Measurements from ENCODE around the gene TRMT44.
"Not testable (repeated sequence)": the region's sequence is repeated elsewhere in the genome, so short reads cannot be mapped to it uniquely, and the experiment has no call there.

TRMT44 gene

DNA sequence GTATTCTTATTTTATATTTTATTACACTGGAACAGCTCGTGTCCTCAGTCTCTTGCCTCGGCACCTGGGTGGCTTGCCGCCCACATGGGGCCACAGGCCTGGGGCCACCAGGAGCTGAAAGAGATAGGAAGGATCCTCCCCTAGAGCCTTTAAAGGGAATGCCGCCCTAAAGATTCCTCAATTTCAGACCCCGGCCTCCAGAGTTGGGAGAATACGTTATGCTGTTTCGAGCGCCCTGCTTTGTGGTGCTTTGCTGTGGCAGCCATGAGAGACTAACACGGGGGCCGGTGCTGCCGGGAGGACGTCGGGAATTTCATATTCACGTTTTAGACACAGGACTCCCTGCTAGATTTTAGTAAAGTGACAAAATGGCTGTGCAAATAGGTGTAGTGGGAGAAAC, 33.3 kb upstream of the TRMT44 start:
- DNase-seq (ENCODE audit: low read depth) = no peak

- no peak for DNase-seq (ENCODE audit: low read depth)
Measured at GRCh38 chr4:8407756-8408155, 32.8 kb upstream of the TRMT44 start.

GRCh38 chr4:8409264-8410065, 31.1 kb upstream of the TRMT44 start:
- no peak for DNase-seq (ENCODE audit: low read depth)

GRCh38 chr4:8410066-8410625, 30.4 kb upstream of the TRMT44 start:
- no peak for DNase-seq (ENCODE audit: low read depth)

GRCh38 chr4:8410641-8411271, 29.8 kb upstream of the TRMT44 start:
- DNase-seq (ENCODE audit: low read depth) = no peak

DNA sequence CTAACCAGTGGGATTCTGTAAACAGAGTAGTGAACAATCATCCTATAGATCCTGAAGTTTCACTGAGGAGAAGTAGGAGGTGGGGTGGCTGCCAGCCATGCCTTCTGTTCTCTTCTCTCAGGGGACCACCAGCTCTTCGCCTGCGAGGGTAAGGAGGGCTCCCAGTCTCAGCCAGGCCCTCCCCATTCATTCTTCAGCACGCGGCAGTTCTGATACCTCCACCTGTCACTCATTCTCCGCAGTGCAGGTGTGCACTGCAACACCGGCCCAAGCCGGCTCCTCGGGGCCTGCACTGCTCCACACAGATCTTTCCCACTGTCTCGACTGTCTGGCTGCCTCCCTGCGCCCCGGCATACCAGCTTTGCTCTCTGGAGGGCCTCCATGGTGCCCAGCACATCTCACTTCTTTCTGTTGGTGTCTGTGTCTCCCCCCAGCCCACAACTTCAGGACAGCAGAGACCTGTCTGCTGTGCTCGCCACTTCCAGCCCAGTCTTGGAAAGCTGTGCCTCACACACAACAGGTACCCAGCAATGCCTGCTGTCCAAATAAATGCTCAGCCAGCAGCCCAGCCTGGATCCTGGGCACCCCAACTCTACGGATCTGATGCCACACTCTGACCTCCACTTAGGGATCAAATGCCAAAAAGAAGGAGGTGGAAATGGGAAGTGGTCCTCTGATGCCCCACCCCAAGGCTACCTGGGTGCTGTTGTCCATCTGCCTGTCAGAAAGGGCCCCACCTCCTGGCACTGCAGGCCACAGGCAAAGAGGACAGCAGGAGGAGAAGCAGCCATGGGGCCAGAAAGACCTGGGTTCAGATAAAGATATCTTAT, 29.0 kb upstream of the TRMT44 start:
- no peak for DNase-seq (ENCODE audit: low read depth)

- no peak for DNase-seq (ENCODE audit: low read depth)
Measured at GRCh38 chr4:8412288-8412687, 28.3 kb upstream of the TRMT44 start.

GRCh38 chr4:8414377-8414776, 26.2 kb upstream of the TRMT44 start:
- no peak for DNase-seq (ENCODE audit: low read depth)

GRCh38 chr4:8417071-8417614, 23.4 kb upstream of the TRMT44 start:
- no peak for DNase-seq (ENCODE audit: low read depth)

GRCh38 chr4:8419222-8420041, 21.1 kb upstream of the TRMT44 start:
- DNase-seq (ENCODE audit: low read depth) = no peak

DNA sequence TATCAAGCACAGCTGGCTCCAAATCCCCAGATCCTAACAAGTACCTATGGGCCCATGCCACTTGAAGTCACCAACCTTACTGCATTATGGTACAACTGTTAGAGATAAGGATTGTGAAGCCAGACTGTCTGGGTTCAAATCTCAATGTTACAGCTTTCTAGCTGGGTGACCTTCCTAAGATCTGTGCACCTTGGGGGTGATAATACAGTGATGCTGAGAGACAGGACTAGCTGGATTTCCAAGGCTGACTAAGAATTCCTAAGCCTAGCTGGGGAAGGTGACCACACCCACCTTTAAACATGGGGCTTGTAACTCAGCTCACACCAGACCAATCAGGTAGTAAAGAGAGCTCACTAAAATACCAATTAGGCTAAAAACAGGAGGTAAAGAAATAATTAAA, 20.4 kb upstream of the TRMT44 start:
- not testable (repeated sequence) for DNase-seq (ENCODE audit: low read depth)

DNA sequence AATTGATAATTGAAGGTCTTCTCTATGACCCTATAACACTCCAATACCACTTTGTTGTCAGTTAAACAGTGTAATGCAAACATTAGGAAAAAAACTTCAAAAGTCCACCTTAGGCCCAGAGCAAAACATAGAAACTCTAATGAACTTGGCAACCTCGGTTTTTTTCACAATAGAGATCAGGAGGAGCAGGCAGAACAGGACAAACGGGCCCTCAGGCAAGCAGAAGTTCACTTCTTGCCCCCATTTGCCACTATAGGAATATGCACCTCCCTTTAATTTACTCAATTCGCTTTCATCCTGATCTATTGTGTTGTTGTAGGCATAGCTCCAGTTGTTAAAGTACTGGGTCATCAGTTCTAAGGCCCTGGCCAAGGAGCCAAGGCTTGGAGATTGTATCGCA, 18.2 kb upstream of the TRMT44 start:
- DNase-seq (ENCODE audit: low read depth) = no peak

DNA sequence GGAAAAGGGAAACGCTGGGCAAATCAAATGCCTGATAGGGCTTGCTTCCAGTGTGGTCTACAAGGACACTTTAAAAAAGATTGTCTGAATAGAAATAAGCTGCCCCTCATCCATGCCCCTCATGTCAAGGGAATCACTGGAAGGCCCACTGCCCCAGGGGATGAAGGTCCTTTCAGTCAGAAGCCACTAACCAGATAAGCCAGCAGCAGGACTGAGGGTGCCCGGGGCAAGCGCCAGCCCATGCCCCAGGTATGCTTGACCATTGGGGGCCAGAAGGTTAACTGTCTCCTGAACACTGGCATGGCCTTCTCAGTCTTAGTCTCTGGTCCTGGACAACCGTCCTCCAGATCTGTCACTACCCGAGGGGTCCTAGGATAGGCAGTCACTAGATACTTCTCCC, 17.8 kb upstream of the TRMT44 start:
- DNase-seq (ENCODE audit: low read depth) = no peak

DNA sequence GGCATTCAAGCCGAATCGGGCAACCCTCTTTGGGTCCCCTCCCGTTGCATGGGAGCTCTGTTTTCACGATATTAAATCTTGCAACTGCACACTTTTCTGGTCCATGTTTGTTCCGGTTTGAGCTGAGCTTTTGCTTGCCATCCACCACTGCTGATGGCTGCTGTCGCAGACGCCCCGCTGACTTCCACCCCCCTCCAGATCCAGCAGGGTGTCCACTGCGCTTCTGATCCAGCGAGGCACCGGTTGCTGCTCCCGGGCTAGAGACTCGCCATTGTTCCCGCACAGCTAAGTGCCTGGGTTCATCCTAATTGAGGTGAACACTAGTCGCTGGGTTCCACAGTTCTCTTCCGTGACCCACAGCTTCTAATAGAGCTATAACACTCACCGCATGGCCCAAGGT, 13.3 kb upstream of the TRMT44 start:
- DNase-seq (ENCODE audit: low read depth) = no peak

DNA sequence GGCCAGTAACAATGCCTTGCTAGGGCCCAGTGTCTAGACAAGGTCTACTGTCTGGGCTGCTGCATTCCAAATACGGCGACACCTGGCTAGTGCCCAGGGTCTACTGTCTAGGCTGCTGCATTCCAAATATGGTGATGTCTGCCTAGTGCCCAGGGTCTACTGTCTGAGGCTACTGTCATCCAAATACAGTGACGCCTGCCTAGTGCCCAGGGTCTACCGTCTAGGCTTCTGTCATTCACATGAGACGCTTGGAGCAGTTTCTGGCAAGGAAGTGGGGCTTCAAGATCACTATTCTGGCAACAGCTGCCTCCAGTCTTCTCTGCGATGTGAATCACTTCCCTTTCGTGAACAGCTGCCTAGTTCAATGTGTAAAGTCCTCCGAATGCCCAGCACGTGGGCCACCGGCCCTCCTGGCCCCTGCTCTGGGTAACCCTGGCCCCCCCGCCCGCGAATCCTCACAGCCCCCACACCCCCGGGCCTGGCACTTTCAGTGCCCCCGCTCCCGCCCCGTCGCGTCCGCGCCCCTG, 12.8 kb upstream of the TRMT44 start:
- DNase-seq (ENCODE audit: low read depth) = no peak

- DNase-seq (ENCODE audit: low read depth) = peak; percentile 69
Measured at GRCh38 chr4:8428288-8429097, 12.1 kb upstream of the TRMT44 start.

DNA sequence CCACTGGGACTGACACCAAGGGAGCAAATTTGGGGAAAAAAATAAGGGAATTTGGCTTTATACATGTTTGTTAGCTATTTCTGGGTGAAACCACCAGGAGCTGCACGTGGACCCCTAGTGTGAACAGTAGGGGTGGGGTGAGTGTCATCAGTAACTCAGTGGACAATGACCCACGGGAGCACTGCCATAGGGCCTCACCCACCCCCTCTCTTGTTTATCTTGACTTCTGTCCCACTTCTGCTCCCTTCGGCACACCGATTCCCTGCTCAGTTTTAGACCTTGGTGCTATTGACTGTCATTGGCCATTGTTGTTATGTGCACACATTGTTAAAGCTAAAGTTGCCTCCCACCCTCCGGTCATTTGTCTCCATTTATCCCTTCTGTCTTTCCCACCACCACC, 9.0 kb upstream of the TRMT44 start:
- no peak for DNase-seq (ENCODE audit: low read depth)

DNA sequence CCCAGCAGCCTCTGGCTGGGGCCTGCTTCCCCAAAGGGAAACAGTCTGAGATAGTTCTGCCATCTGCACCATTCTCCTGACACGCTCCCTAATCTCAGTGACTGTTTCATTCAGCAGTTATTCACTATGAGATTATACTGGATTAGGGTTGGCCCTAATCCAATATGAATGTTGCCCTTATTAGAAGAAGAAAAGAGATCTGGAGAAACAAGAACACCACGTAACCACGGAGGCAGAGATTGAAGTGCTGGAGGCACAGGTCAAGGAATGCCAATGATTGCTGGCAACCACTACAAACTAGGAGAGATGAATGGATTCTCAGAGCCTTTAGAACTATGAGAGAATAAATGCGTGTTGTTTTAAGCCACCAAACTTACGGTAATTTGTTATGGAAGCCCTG, 7.4 kb upstream of the TRMT44 start:
- no peak for DNase-seq (ENCODE audit: low read depth)

DNA sequence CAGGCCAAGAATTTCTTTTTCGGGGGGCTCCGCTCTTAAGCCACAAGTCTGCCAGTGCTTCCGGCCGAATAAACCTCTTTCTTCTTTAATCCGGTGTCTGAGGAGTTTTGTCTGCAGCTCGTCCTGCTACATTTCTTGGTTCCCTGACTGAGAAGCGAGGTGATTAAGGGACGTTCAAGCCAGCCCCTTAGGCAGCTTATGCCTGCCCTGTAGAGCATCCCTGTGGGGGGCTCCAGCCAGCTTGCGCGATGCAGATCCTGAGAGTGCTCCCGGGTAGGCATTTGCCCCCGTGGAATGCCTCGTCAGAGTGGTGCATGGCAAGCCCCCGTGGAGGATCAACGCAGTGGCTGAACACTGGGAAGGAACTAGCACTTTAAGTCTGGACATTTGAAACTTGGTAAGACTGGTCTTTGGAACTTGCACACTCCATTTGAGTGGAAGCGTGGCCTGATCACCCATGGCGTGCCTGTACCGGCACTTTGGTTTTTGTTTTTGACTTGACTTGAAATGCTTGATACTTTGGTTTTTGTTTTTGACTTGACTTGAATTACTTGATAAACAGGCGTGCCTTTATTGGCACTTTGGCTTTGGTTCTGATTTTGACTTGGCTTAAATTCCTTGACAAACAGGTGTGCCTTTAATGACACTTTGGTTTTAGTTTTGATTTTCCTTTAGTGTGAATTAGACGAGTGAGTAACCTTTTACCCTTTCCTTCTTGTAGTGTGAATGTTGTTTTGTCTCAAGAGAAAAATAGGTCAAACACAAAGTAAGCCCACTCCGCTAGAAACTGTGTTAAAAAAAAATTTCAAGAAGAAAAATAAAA, 6.1 kb upstream of the TRMT44 start:
- DNase-seq (ENCODE audit: low read depth) = no peak

Data from stromal cell of bone marrow (primary cell).